HCT116 (cell line): ENCODE measurements around the gene RCAN3. TPM values are rescaled to one million over a fixed set of nuclear protein-coding genes. Genes with fewer than 3 reads are reported as not detected.
A peak's percentile ranks its signal among the peaks of the same experiment; 100 is the strongest.

Experiments
- ATAC-seq: fragments of 200-7000 bp; cut with Tn5 transposase; 2 replicates; pipeline ENCODE4 v1.9.1; 2020; ENCODE audit warnings: mild to moderate bottlenecking, moderate library complexity
- BruUV-seq: library from RNA; stranded (reverse); fragments of 400-500 nt; replicated peaks from 2 replicates; lab custom pipeline; 2021; lab: Mats Ljungman, UMichigan
- CTCF ChIA-PET: fragments of 300-600 bp; sonication (Branson Sonifier 250); formaldehyde crosslinking; loops from one replicate; lab custom pipeline; 2021; ENCODE audit warnings: antibody characterized with exemption; lab: Charles Lee
- POLR2A ChIA-PET: fragments of 300-600, 350-600 bp; sonication (Branson Sonifier 250); formaldehyde crosslinking; loops from one replicate; lab custom pipeline; 2021; ENCODE audit warnings: antibody characterized with exemption; lab: Charles Lee
- RAD21 ChIA-PET, 2 experiments: fragments of 300-600 bp; sonication (Branson Sonifier 250); formaldehyde crosslinking; loops; one replicate each; lab custom pipeline; 2023; ENCODE audit warnings: low total read pairs in 2 of 2; ENCODE audit not compliant: uncharacterized antibody in 2 of 2, unreplicated experiment in 2 of 2, low non-redundant PET in 1 of 2; lab: Charles Lee
- DNase-seq: peaks from one replicate; pipeline ENCODE4 v3.0.0-alpha.2; 2010; ENCODE audit warnings: low read depth, low spot score
- H2AFZ ChIP-seq: fragments of 200-600 bp; shearing (Covaris generic), sonication (generic); 2 replicates; pipeline ENCODE4 v1.6.1; 2017; ENCODE audit warnings: low read depth, mixed run types, mixed read lengths, antibody characterized with exemption, low read length; ENCODE audit not compliant: poor library complexity, severe bottlenecking
- H3K27ac ChIP-seq: 2 replicates; pipeline ENCODE4 v1.5.1; 2012; ENCODE audit warnings: low read depth, low read length
- H3K27me3 ChIP-seq: fragments of 200-600 bp; sonication (generic); 2 replicates; pipeline ENCODE4 v1.6.1; 2016; ENCODE audit warnings: mixed run types, low read length, mixed read lengths; ENCODE audit not compliant: insufficient read depth
- H3K36me3 ChIP-seq, 2 experiments: fragments of 200-500 bp in 1 of 2; fragments of 200-600 bp in 1 of 2; sonication (Bioruptor generic) in 1 of 2; sonication (generic) in 1 of 2; 2 replicates each; pipeline versions ENCODE4 v1.5.1 to v1.6.1; 2014 to 2016; ENCODE audit warnings: low read length in 2 of 2, inconsistent platforms in 1 of 2, mixed read lengths in 1 of 2, mixed run types in 1 of 2; ENCODE audit not compliant: insufficient read depth in 2 of 2, control insufficient read depth in 1 of 2
- H3K4me1 ChIP-seq, 2 experiments: fragments of 200-600 bp in 1 of 2; sonication (generic) in 1 of 2; 2 replicates each; pipeline versions ENCODE4 v1.5.1 to v1.6.1; 2012 to 2017; ENCODE audit warnings: low read length in 2 of 2, inconsistent platforms in 1 of 2, mild to moderate bottlenecking in 1 of 2, mixed read lengths in 1 of 2, mixed run types in 1 of 2, moderate library complexity in 1 of 2; ENCODE audit not compliant: insufficient read depth in 2 of 2, control insufficient read depth in 1 of 2
- H3K4me2 ChIP-seq: fragments of 200-600 bp; sonication (generic); 2 replicates; pipeline ENCODE4 v1.6.1; 2017; ENCODE audit warnings: mixed run types, low read length, mixed read lengths
- H3K4me3 ChIP-seq, 2 experiments: fragments of 200-600 bp in 1 of 2; sonication (generic) in 1 of 2; replicated peaks in 1 of 2; 2 replicates each; pipeline ENCODE4 v1.5.1; 2011 to 2016; ENCODE audit warnings: low read length in 2 of 2, control low read depth in 1 of 2, low read depth in 1 of 2, mild to moderate bottlenecking in 1 of 2, mixed read lengths in 1 of 2, mixed run types in 1 of 2
- H3K79me2 ChIP-seq: fragments of 200-600 bp; sonication (generic); 2 replicates; pipeline ENCODE4 v1.6.1; 2017; ENCODE audit warnings: mild to moderate bottlenecking, mixed run types, low read length, moderate library complexity, mixed read lengths; ENCODE audit not compliant: insufficient read depth
- H3K9ac ChIP-seq: fragments of 200-600 bp; sonication (generic); 2 replicates; pipeline ENCODE4 v1.6.1; 2016; ENCODE audit warnings: low read length, mixed read lengths
- H3K9me2 ChIP-seq: fragments of 200-600 bp; sonication (generic), shearing (Covaris generic); 2 replicates; pipeline ENCODE4 v1.6.1; 2017; ENCODE audit warnings: mixed run types, mild to moderate bottlenecking, moderate library complexity; ENCODE audit not compliant: insufficient read depth
- H3K9me3 ChIP-seq, 2 experiments: fragments of 200-500 bp in 1 of 2; fragments of 200-600 bp in 1 of 2; sonication (Bioruptor generic) in 1 of 2; sonication (generic) in 1 of 2; 2 replicates each; pipeline ENCODE4 v1.6.1; 2014 to 2017; ENCODE audit warnings: low read length in 2 of 2, mixed read lengths in 2 of 2, inconsistent platforms in 1 of 2, low read depth in 1 of 2, mild to moderate bottlenecking in 1 of 2, mixed run types in 1 of 2, moderate library complexity in 1 of 2; ENCODE audit not compliant: control insufficient read depth in 1 of 2, insufficient read depth in 1 of 2
- H4K20me1 ChIP-seq: fragments of 200-600 bp; sonication (generic), shearing (Covaris generic); 2 replicates; pipeline ENCODE4 v1.6.1; 2017; ENCODE audit warnings: mixed run types, mild to moderate bottlenecking, moderate library complexity; ENCODE audit not compliant: insufficient read depth
- CBX3 ChIP-seq: IDR thresholded peaks from 2 replicates; pipeline ENCODE4 v1.6.1; 2012; ENCODE audit warnings: low read depth
- CTCF ChIP-seq, 3 experiments: fragments of 200-600 bp in 1 of 3; sonication (generic) in 1 of 3; IDR thresholded peaks in 2 of 3; conservative IDR thresholded peaks in 1 of 3; 2 replicates each; pipeline ENCODE4 v1.5.1; 2012 to 2017; ENCODE audit warnings: low read depth in 2 of 3, low read length in 2 of 3, antibody characterized with exemption in 1 of 3, borderline replicate concordance in 1 of 3, control low read depth in 1 of 3, mild to moderate bottlenecking in 1 of 3, mixed read lengths in 1 of 3, mixed run types in 1 of 3, moderate library complexity in 1 of 3; ENCODE audit not compliant: insufficient read depth in 1 of 3
- EGR1 ChIP-seq: IDR thresholded peaks from 2 replicates; pipeline ENCODE4 v1.6.1; 2012; ENCODE audit warnings: low read depth
- EZH2 ChIP-seq: fragments of 200-600 bp; sonication (generic); IDR thresholded peaks from 2 replicates; pipeline ENCODE4 v1.6.1; 2017; ENCODE audit warnings: antibody characterized with exemption, mixed run types
- RAD21 ChIP-seq: IDR thresholded peaks from 2 replicates; pipeline ENCODE4 v1.6.1; 2012; ENCODE audit warnings: low read depth, mild to moderate bottlenecking
- REST ChIP-seq: IDR thresholded peaks from 2 replicates; pipeline ENCODE4 v1.6.1; 2012; ENCODE audit warnings: low read depth
- SP1 ChIP-seq: IDR thresholded peaks from 2 replicates; pipeline ENCODE4 v1.6.1; 2012; ENCODE audit warnings: low read depth
- TCF7L2 ChIP-seq: IDR thresholded peaks from 2 replicates; pipeline ENCODE4 v1.7.0; 2011; ENCODE audit warnings: borderline replicate concordance, inconsistent platforms; ENCODE audit not compliant: insufficient read depth, insufficient read length; ENCODE audit errors: extremely low read depth
- intact Hi-C: fragments of 100-400 bp; cut with micrococcal nuclease; formaldehyde crosslinking; loops from 2 replicates; pipeline ENCODE4 v1.10.0; 2022
- total RNA-seq: library from RNA; stranded (reverse); gene quantifications from one replicate; pipeline ENCODE4 v1.2.1, GENCODE V29; 2021; ENCODE audit not compliant: unreplicated experiment

RCAN3 gene
- total RNA-seq, 1 experiment from 2014 or later = 13.3 TPM

- peak overlapping the region; percentile 62 for H3K4me2 ChIP-seq
- ChIA-PET POLR2A (no interaction called here), RAD21 (interaction anchor here in 1 of 2 experiments (1.3 kb wide), 1 partner anchor 46 kb away, joined by 4 read pairs; no protein-coding TSS in a partner anchor), CTCF (interaction anchor here (0.8 to 3.2 kb wide), 16 partner anchors 8 to 295 kb away, joined by 3 to 24 read pairs (median 4); partner anchors contain the start of gene NIPAL3)
- H3K27ac ChIP-seq = peak overlapping the region; percentile 30
- no peak for DNase-seq
- intact Hi-C loops = loop anchor here (1.0 kb wide), 1 partner anchor 93 kb away; no protein-coding TSS in a partner anchor
- no peaks in the 10 kb centered on the region for H3K27me3 ChIP-seq
- H3K79me2 ChIP-seq = no peaks in the 10 kb centered on the region
- H2AFZ ChIP-seq = no peak overlapping the region
- H3K36me3 ChIP-seq = no peaks in the 10 kb centered on the region
- H3K4me1 ChIP-seq = peaks cover 23 to 48% of the 10 kb centered on the region in 2 experiments
- no peaks in the 10 kb centered on the region for H4K20me1 ChIP-seq
- peak; percentile 56; the same call in 1 of the 2 replicates for ATAC-seq
- BruUV-seq = no TSS peak
- no peaks in the 10 kb centered on the region for H3K9me2 ChIP-seq
- H3K9ac ChIP-seq = no peak overlapping the region
- no peaks in the 10 kb centered on the region for H3K9me3 ChIP-seq
- H3K4me3 ChIP-seq = 0 out of 4 replicates have a peak overlapping the region, but pooled peaks of 1 of the 2 experiments have one; percentile 36
- TF ChIP-seq EZH2 (no peak), CBX3 (peak; percentile 41; the same call in 1 of the 2 replicates), TCF7L2 (peak; percentile 18), EGR1 (no peak), SP1 (no peak), REST (no peak), RAD21 (peak; percentile 69), CTCF (IDR thresholded peaks at IDR 0.05 in 2 of 3, conservative IDR thresholded peaks at IDR 0.05 in 1 of 3; ENCODE audit: borderline replicate concordance in 1 of 3, insufficient read depth in 1 of 3, low read depth in 2 of 3, low read length in 2 of 3) (peak; percentile 68 to 92 (median 82))
Measured at GRCh38 chr1:24541711-24542346, 39.2 kb downstream of the RCAN3 start.
